Gastrocnemius medialis (tissue), 4 donors: ENCODE measurements around the gene SERPINB8. TPM values are rescaled to one million over a fixed set of nuclear protein-coding genes. Genes with fewer than 3 reads are reported as not detected.

Source experiments
- ATAC-seq, 2 donors: fragments of 150-250 bp; one replicate each; pipeline ENCODE4 v1.9.1; 2016
- DNase-seq, 2 donors: peaks; one replicate each; pipeline ENCODE4 v3.0.0-alpha.2; 2019
- H3K27ac ChIP-seq, 4 donors: fragments of 200-600 bp; sonication (generic); 1 replicate in 1 of 4; 2 replicates in 3 of 4; pipeline ENCODE4 v1.5.1; 2016 to 2018; ENCODE audit warnings: mild to moderate bottlenecking in 2 of 4, moderate library complexity in 1 of 4
- H3K27me3 ChIP-seq, 3 donors: fragments of 200-600 bp; sonication (generic) in 2 of 3; 1 replicate in 1 of 3; 2 replicates in 2 of 3; pipeline versions ENCODE4 v1.5.1 to v1.6.0; 2016 to 2019; ENCODE audit warnings: mild to moderate bottlenecking in 1 of 3, moderate library complexity in 1 of 3
- H3K36me3 ChIP-seq, 2 donors: fragments of 200-600 bp; sonication (generic) in 1 of 2; one replicate each; pipeline ENCODE4 v1.5.1; 2017 to 2018
- H3K4me1 ChIP-seq, 2 donors: fragments of 200-600 bp; sonication (generic) in 1 of 2; one replicate each; pipeline ENCODE4 v1.5.1; 2016 to 2017; ENCODE audit warnings: mild to moderate bottlenecking in 2 of 2
- H3K4me3 ChIP-seq, 4 donors: fragments of 200-600 bp; sonication (generic) in 3 of 4; 1 replicate in 1 of 4; 2 replicates in 3 of 4; pipeline ENCODE4 v1.5.1; 2016 to 2019; ENCODE audit warnings: mild to moderate bottlenecking in 2 of 4
- H3K9me3 ChIP-seq, 3 donors: fragments of 200-600 bp; sonication (generic) in 2 of 3; 1 replicate in 1 of 3; 2 replicates in 2 of 3; pipeline ENCODE4 v1.5.1; 2016 to 2019
- POLR2A ChIP-seq, 2 donors: fragments of 450-650 bp; IDR thresholded peaks; one replicate each; pipeline ENCODE4 v1.6.1; 2017; ENCODE audit warnings: antibody characterized with exemption in 2 of 2, mild to moderate bottlenecking in 2 of 2, moderate library complexity in 2 of 2
- in situ Hi-C, 4 donors: fragments of 200-750 bp; cut with MboI; loops; one replicate each; pipeline versions ENCODE4 v1.15.0 to v1.8.0; 2017; ENCODE audit warnings: low sequenced_read_pairs in 4 of 4
- intact Hi-C: fragments of 100-400 bp; cut with DNase I; formaldehyde crosslinking; loops from one replicate; pipeline ENCODE4 v1.15.1; 2023; ENCODE audit warnings: low total_unique reads
- total RNA-seq, 4 donors: library from RNA; depleted of rRNA; stranded (reverse); fragments of >200 nt; gene quantifications; one replicate each; pipeline versions ENCODE4 v1.1.0 to v1.2.3, GENCODE V29; 2016
- TF ChIP-seq, protein P1 (sequence below), 5 experiments: fragments of 450-650 bp in 3 of 5; fragments of 200-600 bp in 2 of 5; sonication (generic) in 2 of 5; IDR thresholded peaks in 4 of 5; conservative IDR thresholded peaks in 1 of 5; 1 replicate in 4 of 5; 2 replicates in 1 of 5; pipeline ENCODE4 v1.5.1; 2016 to 2019; ENCODE audit warnings: antibody characterized with exemption in 5 of 5, mild to moderate bottlenecking in 3 of 5, moderate library complexity in 3 of 5

Gene SERPINB8
- total RNA-seq, 4 donors from 2014 or later, result 0.87 to 3.8 (median 1.6) TPM

DNA sequence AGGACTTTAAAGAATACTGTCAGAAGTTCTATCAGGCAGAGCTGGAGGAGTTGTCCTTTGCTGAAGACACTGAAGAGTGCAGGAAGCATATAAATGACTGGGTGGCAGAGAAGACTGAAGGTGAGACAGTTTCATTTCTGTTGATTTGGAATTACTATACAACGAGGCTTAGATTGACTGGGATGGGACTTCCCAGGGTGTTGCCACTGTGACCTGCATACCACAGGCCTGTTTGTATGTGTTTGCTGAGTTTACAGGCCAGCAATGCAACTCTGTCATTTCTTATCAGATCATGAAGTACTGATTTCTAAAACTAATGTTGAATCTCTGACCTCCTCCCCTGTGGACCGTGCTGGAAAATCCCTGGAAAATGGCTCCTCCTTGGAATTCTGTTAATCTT is 11.8 kb downstream of the SERPINB8 start:
- TF ChIP-seq POLR2A (IDR thresholded peaks at IDR 0.05), result no peak
- TF ChIP-seq, protein P1, sequence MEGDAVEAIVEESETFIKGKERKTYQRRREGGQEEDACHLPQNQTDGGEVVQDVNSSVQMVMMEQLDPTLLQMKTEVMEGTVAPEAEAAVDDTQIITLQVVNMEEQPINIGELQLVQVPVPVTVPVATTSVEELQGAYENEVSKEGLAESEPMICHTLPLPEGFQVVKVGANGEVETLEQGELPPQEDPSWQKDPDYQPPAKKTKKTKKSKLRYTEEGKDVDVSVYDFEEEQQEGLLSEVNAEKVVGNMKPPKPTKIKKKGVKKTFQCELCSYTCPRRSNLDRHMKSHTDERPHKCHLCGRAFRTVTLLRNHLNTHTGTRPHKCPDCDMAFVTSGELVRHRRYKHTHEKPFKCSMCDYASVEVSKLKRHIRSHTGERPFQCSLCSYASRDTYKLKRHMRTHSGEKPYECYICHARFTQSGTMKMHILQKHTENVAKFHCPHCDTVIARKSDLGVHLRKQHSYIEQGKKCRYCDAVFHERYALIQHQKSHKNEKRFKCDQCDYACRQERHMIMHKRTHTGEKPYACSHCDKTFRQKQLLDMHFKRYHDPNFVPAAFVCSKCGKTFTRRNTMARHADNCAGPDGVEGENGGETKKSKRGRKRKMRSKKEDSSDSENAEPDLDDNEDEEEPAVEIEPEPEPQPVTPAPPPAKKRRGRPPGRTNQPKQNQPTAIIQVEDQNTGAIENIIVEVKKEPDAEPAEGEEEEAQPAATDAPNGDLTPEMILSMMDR (IDR thresholded peaks at IDR 0.05 in 4 of 5, conservative IDR thresholded peaks at IDR 0.05 in 1 of 5), result no peak
- intact Hi-C loops (no loop called here), in situ Hi-C loops (loop anchor here (25.0 kb wide), 1 partner anchor 469 kb away; no protein-coding TSS in a partner anchor)
- Histone ChIP-seq H3K4me3 (no peak overlapping the region), H3K27me3 (no peaks in the 10 kb centered on the region), H3K4me1 (peaks cover 0 to 7% of the 10 kb centered on the region in 2 donors), H3K27ac (no peak overlapping the region), H3K36me3 (peaks cover 0 to 10% of the 10 kb centered on the region in 2 donors), H3K9me3 (no peaks in the 10 kb centered on the region)
- DNase-seq, result no peak
- no peak for ATAC-seq

DNA sequence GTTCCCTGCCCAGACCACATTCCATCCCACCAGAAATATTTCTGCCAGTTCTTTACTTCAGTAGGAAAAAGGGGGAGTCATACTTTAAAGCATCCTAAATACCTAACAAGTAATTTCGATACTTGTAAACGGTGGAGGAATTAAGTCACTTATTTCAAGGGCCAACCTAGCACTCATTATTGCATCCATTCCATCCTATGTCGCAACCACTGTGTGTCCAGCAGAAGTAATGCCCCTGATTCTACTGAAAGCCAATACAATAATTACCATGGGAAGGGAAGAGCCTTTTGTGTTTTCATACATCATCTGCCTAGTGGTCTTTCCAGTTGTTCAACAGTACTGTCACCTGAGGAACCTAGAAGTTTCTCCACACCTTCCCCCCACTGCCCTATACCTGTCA is 12.5 kb downstream of the SERPINB8 start:
- Histone ChIP-seq H3K9me3 (no peaks in the 10 kb centered on the region), H3K4me1 (peaks cover 0 to 7% of the 10 kb centered on the region in 2 donors), H3K36me3 (peaks cover 0 to 10% of the 10 kb centered on the region in 2 donors), H3K4me3 (no peak overlapping the region), H3K27ac (no peak overlapping the region), H3K27me3 (no peaks in the 10 kb centered on the region)
- DNase-seq (no peak), ATAC-seq (no peak)
- intact Hi-C loops, result no loop called here
- in situ Hi-C loops, result loop anchor here (25.0 kb wide), 1 partner anchor 470 kb away; no protein-coding TSS in a partner anchor
- TF ChIP-seq POLR2A (IDR thresholded peaks at IDR 0.05), result no peak
- TF ChIP-seq, protein P1 (IDR thresholded peaks at IDR 0.05 in 4 of 5, conservative IDR thresholded peaks at IDR 0.05 in 1 of 5), result no peak

DNA sequence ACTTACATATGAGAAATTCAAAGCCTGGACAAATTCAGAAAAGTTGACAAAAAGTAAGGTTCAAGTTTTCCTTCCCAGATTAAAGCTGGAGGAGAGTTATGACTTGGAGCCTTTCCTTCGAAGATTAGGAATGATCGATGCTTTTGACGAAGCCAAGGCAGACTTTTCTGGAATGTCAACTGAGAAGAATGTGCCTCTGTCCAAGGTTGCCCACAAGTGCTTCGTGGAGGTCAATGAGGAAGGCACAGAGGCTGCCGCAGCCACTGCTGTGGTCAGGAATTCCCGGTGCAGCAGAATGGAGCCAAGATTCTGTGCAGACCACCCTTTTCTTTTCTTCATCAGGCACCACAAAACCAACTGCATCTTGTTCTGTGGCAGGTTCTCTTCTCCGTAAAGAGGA is 17.0 kb downstream of the SERPINB8 start:
- DNase-seq (no peak), ATAC-seq (no peak)
- no peaks in the 10 kb centered on the region for H3K4me1 ChIP-seq
- H3K9me3 ChIP-seq, result no peaks in the 10 kb centered on the region
- no peak for TF ChIP-seq POLR2A (IDR thresholded peaks at IDR 0.05)
- TF ChIP-seq, protein P1 (IDR thresholded peaks at IDR 0.05 in 4 of 5, conservative IDR thresholded peaks at IDR 0.05 in 1 of 5), result no peak
- in situ Hi-C loops (loop anchor here (25.0 kb wide), 1 partner anchor 475 kb away; no protein-coding TSS in a partner anchor), intact Hi-C loops (no loop called here)
- peaks cover 0 to 10% of the 10 kb centered on the region in 2 donors for H3K36me3 ChIP-seq
- H3K27me3 ChIP-seq, result no peaks in the 10 kb centered on the region
- no peak overlapping the region for H3K27ac ChIP-seq
- H3K4me3 ChIP-seq, result no peak overlapping the region

DNA sequence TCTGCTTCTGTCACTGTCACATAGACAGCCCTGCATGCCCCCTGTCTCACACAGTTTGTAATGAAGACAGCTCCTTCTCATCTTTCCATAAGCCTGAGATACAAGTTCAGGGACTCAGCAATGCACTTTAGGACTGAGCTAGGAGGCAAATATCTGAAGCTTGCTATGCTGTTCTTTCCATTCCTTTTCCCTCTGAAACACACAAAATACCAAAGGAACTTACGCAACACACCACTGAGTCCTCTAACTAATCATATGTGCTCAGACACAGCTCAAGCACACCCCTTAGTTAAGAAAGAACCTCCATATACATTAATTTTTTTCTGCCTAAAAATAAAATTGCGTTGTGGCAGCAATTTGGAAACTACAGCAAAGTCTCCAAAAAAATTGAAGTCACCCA is 17.9 kb downstream of the SERPINB8 start:
- H3K36me3 ChIP-seq, result peaks cover 0 to 3% of the 10 kb centered on the region in 2 donors
- in situ Hi-C loops (loop anchor here (25.0 kb wide), 1 partner anchor 475 kb away; no protein-coding TSS in a partner anchor), intact Hi-C loops (no loop called here)
- DNase-seq (no peak), ATAC-seq (no peak)
- no peaks in the 10 kb centered on the region for H3K4me1 ChIP-seq
- H3K27ac ChIP-seq, result no peak overlapping the region
- TF ChIP-seq, protein P1 (IDR thresholded peaks at IDR 0.05 in 4 of 5, conservative IDR thresholded peaks at IDR 0.05 in 1 of 5), result no peak
- no peak for TF ChIP-seq POLR2A (IDR thresholded peaks at IDR 0.05)
- no peak overlapping the region for H3K4me3 ChIP-seq
- no peaks in the 10 kb centered on the region for H3K27me3 ChIP-seq
- no peaks in the 10 kb centered on the region for H3K9me3 ChIP-seq

DNA sequence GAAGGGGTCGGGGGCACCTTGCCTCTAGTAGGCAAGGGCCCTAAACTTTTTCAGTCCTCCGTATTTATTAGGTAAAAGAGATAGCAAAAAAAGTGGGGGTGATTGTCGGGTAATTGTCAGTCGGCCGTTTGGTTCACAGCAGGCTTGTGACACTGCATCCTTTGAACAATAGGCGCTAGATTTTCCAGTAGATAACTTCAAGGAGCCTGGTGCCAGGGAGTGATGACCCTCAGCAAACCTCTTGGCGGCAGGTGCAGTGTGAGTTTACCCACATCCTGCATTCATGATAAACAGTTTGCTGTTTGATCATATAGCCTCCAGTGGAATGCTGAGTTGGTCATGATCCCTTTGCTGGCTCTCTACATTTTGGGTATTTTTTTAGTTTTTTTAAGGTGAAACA is 22.9 kb downstream of the SERPINB8 start:
- in situ Hi-C loops, result loop anchor here (25.0 kb wide), 1 partner anchor 480 kb away; no protein-coding TSS in a partner anchor

More for the DNA sequence above, 22.9 kb downstream of the SERPINB8 start:
- Histone ChIP-seq H3K36me3 (no peaks in the 10 kb centered on the region), H3K4me1 (no peaks in the 10 kb centered on the region), H3K9me3 (no peaks in the 10 kb centered on the region), H3K27ac (no peak overlapping the region), H3K27me3 (no peaks in the 10 kb centered on the region), H3K4me3 (no peak overlapping the region)
- no peak for DNase-seq
- ATAC-seq, result no peak
- intact Hi-C loops, result loop anchor here (1.0 kb wide), 1 partner anchor 29 kb away; no protein-coding TSS in a partner anchor
- no peak for TF ChIP-seq POLR2A (IDR thresholded peaks at IDR 0.05)
- TF ChIP-seq, protein P1 (IDR thresholded peaks at IDR 0.05 in 4 of 5, conservative IDR thresholded peaks at IDR 0.05 in 1 of 5), result no peak
